ENCODE measurements around the gene ERC1.

ERC1 gene

DNA sequence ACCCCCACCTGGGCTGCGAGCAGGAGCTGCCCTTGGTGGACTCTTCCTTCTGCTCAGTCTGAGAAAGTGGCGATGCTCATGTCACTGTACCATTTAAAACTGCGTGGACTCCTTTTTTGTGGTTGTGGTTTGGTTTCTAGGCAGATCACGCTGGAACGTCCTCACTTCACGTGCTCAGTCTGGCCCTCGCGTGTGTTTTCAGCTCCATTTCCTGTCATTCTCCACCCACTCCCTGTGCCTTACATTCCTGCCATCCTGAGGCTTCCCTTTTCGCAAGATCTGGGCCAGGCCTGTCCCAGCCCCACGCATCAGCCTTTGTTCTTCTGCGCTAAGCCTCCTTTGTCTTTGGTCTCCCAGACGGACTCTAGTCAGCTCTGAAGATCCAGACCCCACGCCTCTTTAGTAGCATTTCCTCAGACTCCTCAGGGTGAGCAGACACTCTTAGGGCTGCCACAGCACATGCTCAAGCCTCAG, 497.9 kb downstream of the ERC1 start:
- peak; percentile 80 for DNase-seq (ENCODE audit: low spot score)

GRCh38 chr12:1491983-1492697, 501.1 kb downstream of the ERC1 start:
- no peak for DNase-seq (ENCODE audit: low spot score)

GRCh38 chr12:1493781-1494565, 502.9 kb downstream of the ERC1 start:
- DNase-seq (ENCODE audit: low spot score), result no peak

DNA sequence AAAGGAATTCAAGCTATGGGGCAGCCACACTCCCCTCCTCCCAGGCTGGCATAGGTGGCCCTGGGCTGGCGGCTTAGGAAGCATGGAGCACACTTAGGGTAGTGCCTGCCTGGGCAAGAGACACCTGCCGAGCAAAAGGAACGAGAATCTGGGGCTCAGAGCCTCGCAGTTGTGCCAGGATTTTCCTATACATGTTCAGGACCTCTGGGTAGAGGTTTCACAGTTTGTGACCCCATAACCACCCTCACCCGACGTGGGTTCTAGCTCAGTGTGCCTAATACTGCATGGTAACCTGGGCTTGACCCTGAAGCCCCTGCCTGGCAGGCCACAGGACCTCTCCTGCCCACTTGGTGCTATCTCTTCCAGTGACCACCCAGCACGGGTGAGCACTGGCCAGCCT, 503.8 kb downstream of the ERC1 start:
- DNase-seq (ENCODE audit: low spot score), result no peak

GRCh38 chr12:1496162-1496900, 505.3 kb downstream of the ERC1 start:
- no peak for DNase-seq (ENCODE audit: low spot score)

GRCh38 chr12:1497161-1497560, 506.1 kb downstream of the ERC1 start:
- DNase-seq (ENCODE audit: low spot score), result no peak

- DNase-seq (ENCODE audit: low spot score), result no peak
Measured at GRCh38 chr12:1498199-1498740, 507.2 kb downstream of the ERC1 start.

- DNase-seq (ENCODE audit: low spot score), result no peak
Measured at GRCh38 chr12:1499351-1499750, 508.3 kb downstream of the ERC1 start.

- no peak for DNase-seq (ENCODE audit: low spot score)
Measured at GRCh38 chr12:1500095-1500801, 509.2 kb downstream of the ERC1 start.

DNA sequence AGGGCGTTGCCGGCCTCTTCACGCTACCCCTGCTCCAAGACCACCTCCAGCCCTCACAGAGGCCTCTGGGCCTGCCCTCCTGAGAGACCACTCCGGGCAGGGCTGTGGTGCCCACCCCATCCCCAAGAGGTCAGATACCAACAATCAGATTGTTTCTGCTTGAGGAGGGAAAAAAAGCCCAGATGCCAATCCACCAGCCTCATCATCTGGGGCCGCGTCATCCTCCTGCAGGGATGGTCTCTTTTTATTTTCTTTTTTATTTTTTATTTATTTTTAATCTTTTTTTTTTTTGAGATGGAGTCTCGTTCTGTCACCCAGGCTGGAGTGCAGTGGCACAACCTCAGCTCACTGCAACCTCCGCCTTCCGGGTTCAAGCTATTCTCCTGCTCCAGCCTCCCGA, 510.0 kb downstream of the ERC1 start:
- DNase-seq (ENCODE audit: low spot score), result no peak

DNA sequence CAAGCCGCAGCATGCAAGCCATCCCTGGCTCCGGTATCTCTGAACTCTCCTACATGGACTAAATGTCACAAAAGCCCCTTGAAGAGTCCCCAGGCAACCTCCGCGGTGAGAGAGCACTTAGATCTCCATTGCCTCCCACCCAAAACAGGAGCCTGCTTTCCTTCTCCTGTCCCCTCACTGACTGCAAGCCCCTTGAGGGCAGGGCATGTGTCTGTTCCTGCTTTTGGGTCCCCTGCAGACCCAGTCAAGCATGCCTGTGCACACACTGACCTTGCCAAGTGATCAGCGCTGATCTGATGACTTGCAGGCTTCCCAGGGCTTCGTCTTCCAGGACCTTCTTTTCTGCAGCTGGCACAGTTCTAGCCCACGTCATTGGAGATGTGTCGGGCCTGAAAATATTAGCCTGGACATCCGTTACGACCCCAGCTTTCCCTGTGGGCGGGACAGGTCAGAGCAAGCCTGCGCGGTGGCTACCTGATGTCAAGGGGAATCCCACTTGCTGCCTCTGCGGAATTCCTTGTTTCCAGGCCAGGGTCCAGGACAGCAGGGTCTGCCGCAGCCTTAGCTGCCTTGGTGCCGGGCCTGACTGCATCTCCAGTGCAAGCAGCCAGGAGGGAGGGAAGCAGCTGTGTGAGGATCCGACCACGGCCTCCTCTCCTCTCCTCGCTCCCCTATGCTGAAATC, 510.8 kb downstream of the ERC1 start:
- DNase-seq (ENCODE audit: low spot score), result no peak

- DNase-seq (ENCODE audit: low spot score), result no peak
Measured at GRCh38 chr12:1502379-1502720, 511.3 kb downstream of the ERC1 start.

GRCh38 chr12:1502831-1503230, 511.8 kb downstream of the ERC1 start:
- no peak for DNase-seq (ENCODE audit: low spot score)

- no peak for DNase-seq (ENCODE audit: low spot score)
Measured at GRCh38 chr12:1503281-1503711, 512.3 kb downstream of the ERC1 start.

- DNase-seq (ENCODE audit: low spot score), result no peak
Measured at GRCh38 chr12:1504304-1504894, 513.4 kb downstream of the ERC1 start.

DNA sequence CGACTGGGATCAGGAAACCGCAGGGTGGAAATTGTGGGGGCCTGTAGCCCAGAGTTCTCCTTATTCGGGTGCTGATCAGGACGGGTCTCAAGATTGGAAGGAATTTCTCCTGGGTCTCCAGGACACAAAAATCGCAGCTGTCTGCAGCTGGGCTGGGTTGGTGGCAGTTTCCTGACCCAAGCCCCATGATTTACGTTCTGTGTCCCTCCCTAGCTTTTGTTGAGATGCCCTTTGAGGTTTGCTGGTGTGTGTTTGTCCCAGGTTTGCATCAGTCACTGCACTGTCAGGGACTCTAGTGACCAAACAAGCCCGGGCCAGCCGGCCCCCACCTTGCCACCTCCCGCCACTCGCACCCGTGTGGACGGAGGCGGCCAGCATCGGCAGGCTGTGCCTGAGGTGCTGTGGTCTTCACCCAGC, 513.9 kb downstream of the ERC1 start:
- DNase-seq (ENCODE audit: low spot score), result no peak

GRCh38 chr12:1505576-1505975, 514.6 kb downstream of the ERC1 start:
- DNase-seq (ENCODE audit: low spot score), result no peak

DNA sequence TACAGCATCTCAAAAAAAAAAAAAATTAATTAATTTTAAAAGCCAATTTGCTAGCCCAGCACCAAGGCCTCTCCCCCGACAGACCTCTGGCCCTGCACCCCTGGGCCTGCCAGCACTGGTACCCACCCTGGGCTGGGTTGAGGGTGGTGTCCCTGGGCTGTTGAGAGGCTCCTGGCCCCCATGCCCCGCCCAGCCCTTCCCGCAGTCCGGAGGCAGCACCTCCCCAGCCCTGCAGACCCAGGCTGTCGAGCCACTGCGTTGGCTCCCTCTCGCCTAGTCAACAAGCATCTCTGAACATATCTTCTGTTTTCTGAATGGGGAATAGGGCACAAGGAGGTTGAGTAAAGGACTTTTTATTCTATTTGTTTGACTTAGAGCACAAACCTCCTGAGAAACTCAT, 516.3 kb downstream of the ERC1 start:
- DNase-seq (ENCODE audit: low spot score), result no peak

DNA sequence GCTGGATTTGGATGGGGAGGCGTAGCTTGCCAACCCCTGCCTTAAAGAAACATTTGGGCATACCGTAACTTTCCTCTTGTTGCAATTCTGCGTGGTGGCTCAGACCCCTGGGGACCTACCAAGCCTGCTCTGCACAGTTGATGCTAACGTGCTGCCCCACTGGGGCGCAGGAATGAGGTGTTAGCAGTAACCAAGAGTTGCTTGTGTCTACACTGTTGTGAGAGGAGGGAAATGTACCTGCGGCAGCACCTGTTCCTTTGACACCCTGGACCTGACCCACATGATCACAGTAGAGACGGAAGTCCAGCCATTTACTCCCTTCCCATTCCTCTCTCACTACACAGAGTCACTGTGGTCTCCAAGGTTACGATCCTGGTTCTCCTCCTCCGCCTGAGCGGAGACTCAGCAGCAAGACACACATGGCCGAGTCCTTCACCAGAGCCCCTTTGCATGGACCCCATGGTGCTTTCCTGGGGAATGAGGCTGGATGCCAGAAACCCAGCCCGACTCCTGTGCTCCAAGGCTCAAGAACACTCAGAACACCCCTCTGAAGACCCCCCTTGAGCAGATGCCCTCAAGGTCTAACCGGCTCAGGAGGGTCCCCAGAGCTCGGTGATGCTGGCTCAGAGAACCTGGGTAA, 518.5 kb downstream of the ERC1 start:
- no peak for DNase-seq (ENCODE audit: low spot score)

DNA sequence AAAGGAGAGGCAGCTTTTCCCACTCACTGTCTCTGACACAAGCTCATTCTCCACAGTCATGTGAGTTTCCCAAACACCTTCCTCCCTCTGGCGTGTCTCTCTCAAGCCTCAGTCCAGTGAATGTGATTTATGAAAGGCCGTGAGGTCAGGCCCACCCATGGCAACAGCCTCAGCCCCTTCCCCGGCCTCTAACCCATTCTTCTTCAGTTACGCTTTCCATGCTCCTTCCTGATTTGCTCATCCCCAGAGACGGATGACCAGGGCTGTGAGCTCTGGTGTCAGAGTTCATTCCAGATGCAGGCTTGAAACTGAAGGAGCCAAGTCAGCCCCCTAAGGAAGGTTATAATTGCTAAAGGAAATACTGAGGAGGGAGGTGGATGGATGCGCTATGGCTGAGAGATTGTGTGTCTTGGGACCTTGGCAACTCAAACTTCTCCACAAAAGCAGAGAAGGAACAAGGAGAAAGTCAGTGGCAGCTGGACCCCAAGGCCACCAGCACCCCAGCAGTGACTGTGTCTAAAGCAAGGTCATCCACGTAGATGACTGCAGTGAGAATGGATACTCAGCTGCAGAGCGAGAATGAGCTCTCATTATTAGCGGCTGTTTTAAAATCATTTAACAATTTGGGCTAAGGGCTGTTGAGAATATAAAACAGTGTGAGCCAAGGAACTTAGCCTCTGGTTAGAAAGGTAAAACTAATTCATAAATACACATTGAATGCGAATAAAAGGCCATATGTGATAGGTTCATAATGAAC, 519.2 kb downstream of the ERC1 start:
- no peak for DNase-seq (ENCODE audit: low spot score)
